H1 (cell line): ENCODE data around the gene PAEP. TPM values are rescaled to one million over a fixed set of nuclear protein-coding genes. Genes with fewer than 3 reads are reported as not detected.

Experiments
- CTCF ChIA-PET: fragments of 300-600 bp; sonication (Branson Sonifier 250); formaldehyde crosslinking; loops from one replicate; lab custom pipeline; 2021; ENCODE audit not compliant: partially characterized antibody; lab: Charles Lee
- POLR2A ChIA-PET: fragments of 300-600 bp; sonication (Branson Sonifier 250); formaldehyde crosslinking; loops from one replicate; lab custom pipeline; 2021; ENCODE audit warnings: inconsistent platforms; ENCODE audit not compliant: partially characterized antibody; lab: Charles Lee
- DNase-seq, 2 experiments: peaks; one replicate each; pipeline versions ENCODE4 v3.0.0 to v3.0.0-alpha.2; 2010 to 2022; ENCODE audit warnings: low spot score in 2 of 2, low read depth in 1 of 2, mixed read lengths in 1 of 2
- FAIRE-seq: peaks from 2 replicates; lab custom pipeline; 2011; peaks lifted over from hg19 to GRCh38; lab: Jason Lieb, UNC
- H2AFZ ChIP-seq: 2 replicates; pipeline ENCODE4 v1.8.1; 2012; ENCODE audit warnings: low read length, inconsistent platforms
- H2AK5ac ChIP-seq: 2 replicates; pipeline ENCODE4 v1.6.1; 2013; ENCODE audit warnings: low read depth, low read length
- H2BK120ac ChIP-seq: replicated peaks from 2 replicates; pipeline ENCODE3; 2013; ENCODE audit warnings: low read depth, low read length, inconsistent platforms
- H2BK12ac ChIP-seq: 2 replicates; pipeline ENCODE4 v1.6.1; 2013; ENCODE audit warnings: low read depth, low read length
- H2BK15ac ChIP-seq: 2 replicates; pipeline ENCODE4 v1.6.1; 2013; ENCODE audit warnings: low read length
- H2BK20ac ChIP-seq: 2 replicates; pipeline ENCODE4 v1.6.1; 2013; ENCODE audit warnings: low read length
- H2BK5ac ChIP-seq: 2 replicates; pipeline ENCODE4 v1.6.1; 2013; ENCODE audit warnings: low read depth, low read length
- H3K14ac ChIP-seq: 2 replicates; pipeline ENCODE4 v1.6.1; 2013; ENCODE audit warnings: inconsistent platforms; ENCODE audit not compliant: insufficient read length
- H3K18ac ChIP-seq: 2 replicates; pipeline ENCODE4 v1.6.1; 2013; ENCODE audit warnings: low read length; ENCODE audit errors: extremely low read depth
- H3K23ac ChIP-seq: 2 replicates; pipeline ENCODE4 v1.6.1; 2013; ENCODE audit warnings: inconsistent platforms; ENCODE audit not compliant: insufficient read length
- H3K23me2 ChIP-seq: 2 replicates; pipeline ENCODE4 v1.6.1; 2013; ENCODE audit warnings: low read depth, low read length
- H3K27ac ChIP-seq: 2 replicates; pipeline ENCODE4 v1.6.1; 2011; ENCODE audit warnings: low read depth, low read length, inconsistent platforms
- H3K27me3 ChIP-seq, 4 experiments: replicated peaks in 1 of 4; 1 replicate in 1 of 4; 2 replicates in 3 of 4; pipeline versions ENCODE4 v1.6.1 to v1.8.1; 2011 to 2013; ENCODE audit warnings: low read length in 3 of 4, mild to moderate bottlenecking in 3 of 4, inconsistent platforms in 2 of 4, mixed read lengths in 2 of 4, moderate library complexity in 1 of 4; ENCODE audit not compliant: control insufficient read depth in 3 of 4, insufficient read depth in 3 of 4; ENCODE audit errors: extremely low read depth in 1 of 4
- H3K36me3 ChIP-seq, 4 experiments: 2 replicates each; pipeline versions ENCODE4 v1.6.1 to v1.8.1; 2011 to 2013; ENCODE audit warnings: mild to moderate bottlenecking in 4 of 4, low read length in 3 of 4, moderate library complexity in 2 of 4, control low read depth in 1 of 4, inconsistent platforms in 1 of 4; ENCODE audit not compliant: insufficient read depth in 4 of 4, control insufficient read depth in 2 of 4
- H3K4ac ChIP-seq: replicated peaks from 2 replicates; pipeline ENCODE3; 2013; ENCODE audit warnings: low read length, low read depth, mixed read lengths, inconsistent platforms; ENCODE audit not compliant: insufficient read length
- H3K4me1 ChIP-seq, 4 experiments: replicated peaks in 1 of 4; 1 replicate in 1 of 4; 2 replicates in 3 of 4; pipeline versions ENCODE4 v1.6.1 to v1.8.1; 2011 to 2013; ENCODE audit warnings: low read length in 3 of 4, inconsistent platforms in 2 of 4, mixed read lengths in 1 of 4; ENCODE audit not compliant: insufficient read depth in 4 of 4, control insufficient read depth in 3 of 4
- H3K4me2 ChIP-seq, 2 experiments: 2 replicates each; pipeline versions ENCODE4 v1.6.1 to v1.8.1; 2011 to 2013; ENCODE audit warnings: low read depth in 2 of 2, low read length in 2 of 2, control low read depth in 1 of 2, inconsistent platforms in 1 of 2, mild to moderate bottlenecking in 1 of 2; ENCODE audit not compliant: insufficient read depth in 1 of 2
- H3K4me3 ChIP-seq, 4 experiments: fragments of 200-600, 300-600 bp in 1 of 4; sonication (generic), shearing (Covaris generic), sonication (Bioruptor Twin) in 1 of 4; 2 replicates each; pipeline versions ENCODE4 v1.5.1 to v1.8.1; 2011 to 2016; ENCODE audit warnings: low read length in 4 of 4, low read depth in 3 of 4, control low read depth in 2 of 4, inconsistent platforms in 2 of 4, mild to moderate bottlenecking in 2 of 4, mixed read lengths in 1 of 4, moderate library complexity in 1 of 4; ENCODE audit not compliant: insufficient read depth in 2 of 4; ENCODE audit errors: extremely low read depth in 1 of 4
- H3K56ac ChIP-seq: replicated peaks from 2 replicates; pipeline ENCODE3; 2013; ENCODE audit warnings: low read depth, mild to moderate bottlenecking, mixed read lengths, low read length, inconsistent platforms; ENCODE audit not compliant: insufficient read length
- H3K79me1 ChIP-seq: 2 replicates; pipeline ENCODE4 v1.6.1; 2013; ENCODE audit warnings: low read depth, low read length, control low read depth
- H3K79me2 ChIP-seq, 2 experiments: 2 replicates each; pipeline versions ENCODE4 v1.6.1 to v1.8.1; 2012 to 2013; ENCODE audit warnings: low read length in 2 of 2, mild to moderate bottlenecking in 2 of 2, inconsistent platforms in 1 of 2; ENCODE audit not compliant: insufficient read depth in 2 of 2, control insufficient read depth in 1 of 2
- H3K9ac ChIP-seq, 4 experiments: replicated peaks in 1 of 4; 1 replicate in 1 of 4; 2 replicates in 3 of 4; pipeline versions ENCODE4 v1.6.1 to v1.8.1; 2011 to 2013; ENCODE audit warnings: low read depth in 3 of 4, low read length in 3 of 4, control low read depth in 2 of 4, mild to moderate bottlenecking in 2 of 4, moderate library complexity in 2 of 4, inconsistent platforms in 1 of 4; ENCODE audit errors: extremely low read depth in 1 of 4
- H3K9me3 ChIP-seq, 2 experiments: 2 replicates each; pipeline versions ENCODE4 v1.6.1 to v1.8.1; 2012 to 2013; ENCODE audit warnings: mild to moderate bottlenecking in 2 of 2, moderate library complexity in 2 of 2, control low read depth in 1 of 2, inconsistent platforms in 1 of 2, low read depth in 1 of 2, low read length in 1 of 2, mixed read lengths in 1 of 2; ENCODE audit not compliant: insufficient read depth in 2 of 2
- H4K20me1 ChIP-seq, 2 experiments: replicated peaks in 1 of 2; 2 replicates each; pipeline versions ENCODE3 to v1.8.1; 2011 to 2013; ENCODE audit warnings: inconsistent platforms in 2 of 2, low read length in 2 of 2, mild to moderate bottlenecking in 1 of 2; ENCODE audit not compliant: insufficient read depth in 2 of 2, control insufficient read depth in 1 of 2
- H4K5ac ChIP-seq: 2 replicates; pipeline ENCODE4 v1.6.1; 2013; ENCODE audit warnings: low read length, low read depth, mixed read lengths, inconsistent platforms; ENCODE audit not compliant: insufficient read length
- H4K8ac ChIP-seq: 2 replicates; pipeline ENCODE4 v1.8.0; 2013; ENCODE audit warnings: mild to moderate bottlenecking, moderate library complexity, low read length, inconsistent platforms; ENCODE audit not compliant: insufficient read depth; ENCODE audit errors: extremely low read depth
- H4K91ac ChIP-seq: replicated peaks from 2 replicates; pipeline ENCODE3; 2013; ENCODE audit warnings: low read length, mixed read lengths, inconsistent platforms; ENCODE audit not compliant: insufficient read length
- SP1 ChIP-seq: IDR thresholded peaks from 2 replicates; pipeline ENCODE4 v1.6.1; 2011; ENCODE audit warnings: low read depth, low read length
- WGBS, 2 experiments: shearing (Covaris generic) in 1 of 2; methylation state at CpG; one replicate each; pipeline versions ENCODE4 v1.1.6 to v1.1.7; 2013 to 2015; ENCODE audit warnings: low lambda C conversion rate in 2 of 2, mixed read lengths in 2 of 2, inconsistent platforms in 1 of 2, low coverage in 1 of 2, missing lambda C conversion rate in 1 of 2; ENCODE audit not compliant: insufficient replicate concordance in 2 of 2, insufficient coverage in 1 of 2, insufficient read length in 1 of 2; ENCODE audit errors: extremely low coverage in 1 of 2, missing lambda C conversion rate in 1 of 2; 5-methylcytosine and 5-hydroxymethylcytosine counted together
- polyA plus RNA-seq, 7 experiments: library from polyadenylated mRNA; depleted of rRNA in 3 of 7; stranded (reverse) in 5 of 7; unstranded in 2 of 7; fragments of >200 nt in 5 of 7; fragments of 200-250 nt in 2 of 7; gene quantifications; 1 replicate in 5 of 7; 2 replicates in 1 of 7; 4 replicates in 1 of 7; pipeline versions ENCODE4 v1.2.1 to v1.2.3, GENCODE V29; 2011 to 2013; ENCODE audit warnings: missing spikeins in 2 of 7, mixed read lengths in 2 of 7
- total RNA-seq: library from RNA; stranded (reverse); fragmentation: NEBNext Ultra II Directional; extraction: Animal tissue kit (Norgen Biotek cat#: 25700); gene quantifications from 2 replicates; pipeline ENCODE4 v1.2.1, GENCODE V29; 2021
- TF ChIP-seq, protein P1 (sequence below), 3 experiments: IDR thresholded peaks; 1 replicate in 2 of 3; 2 replicates in 1 of 3; pipeline versions ENCODE4 v1.5.1 to v1.6.1; 2011; ENCODE audit warnings: low read length in 3 of 3, mild to moderate bottlenecking in 3 of 3, inconsistent platforms in 2 of 3, low read depth in 1 of 3, moderate library complexity in 1 of 3; ENCODE audit not compliant: insufficient read depth in 1 of 3; ENCODE audit errors: control extremely low read depth in 1 of 3
- TF ChIP-seq, protein P2 (sequence below): IDR thresholded peaks from 2 replicates; pipeline ENCODE4 v1.6.1; 2012; ENCODE audit warnings: inconsistent platforms
- TF ChIP-seq, protein P3 (sequence below): IDR thresholded peaks from 2 replicates; pipeline ENCODE4 v1.6.1; 2011; ENCODE audit warnings: low read length, improper control_type of control experiment

The PAEP gene
- total and polyA plus RNA-seq, 2 of the 8 experiments (the other 6 are each of a cell fraction or from before 2014, with no cell fraction given) = not detected

DNA sequence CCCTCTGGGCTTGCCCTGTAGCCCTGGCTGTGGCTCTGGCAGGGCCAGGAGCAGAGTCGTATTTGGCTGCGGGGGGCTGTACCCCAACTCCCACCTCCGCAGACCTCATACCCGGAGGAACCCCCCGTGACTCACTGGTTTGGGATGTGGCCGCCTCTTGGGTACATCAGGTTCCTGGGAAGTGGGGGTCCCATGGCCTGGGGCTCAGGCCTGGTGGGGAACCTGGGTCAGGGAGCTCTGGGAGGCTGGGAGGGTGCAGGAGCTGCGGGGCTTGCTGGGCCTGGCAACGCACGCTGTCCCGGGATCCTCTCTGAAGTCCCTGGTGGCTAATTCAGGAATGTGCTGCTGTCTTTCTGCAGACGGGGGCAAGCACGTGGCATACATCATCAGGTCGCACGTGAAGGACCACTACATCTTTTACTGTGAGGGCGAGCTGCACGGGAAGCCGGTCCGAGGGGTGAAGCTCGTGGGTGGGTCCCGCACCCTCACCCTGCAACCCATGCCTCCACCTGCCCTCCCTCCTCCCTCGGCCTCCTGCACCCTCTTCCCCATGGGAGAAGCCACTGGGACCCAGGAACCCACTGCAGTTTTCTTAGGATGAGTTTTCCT is 37.9 kb upstream of the PAEP start:
- H3K23ac ChIP-seq = no peak overlapping the region
- no peak overlapping the region for H3K4me3 ChIP-seq
- H3K4me2 ChIP-seq = no peak overlapping the region
- H3K36me3 ChIP-seq = no peaks in the 10 kb centered on the region
- H2AK5ac ChIP-seq = no peak overlapping the region
- H2BK5ac ChIP-seq = no peak overlapping the region
- peaks cover 0 to 12% (median 6%) of the 10 kb centered on the region in 4 experiments; a peak in 5 of 7 replicates for H3K4me1 ChIP-seq
- H2AFZ ChIP-seq = no peak overlapping the region
- H2BK120ac ChIP-seq = no peak overlapping the region
- FAIRE-seq (no peak), DNase-seq (no peak)
- H2BK12ac ChIP-seq = no peak overlapping the region
- H3K18ac ChIP-seq = no peak overlapping the region
- H2BK20ac ChIP-seq = no peak overlapping the region
- no peaks in the 10 kb centered on the region for H3K9me3 ChIP-seq
- CTCF ChIA-PET = interaction anchor here (1.0 to 3.0 kb wide), 3 partner anchors 8 to 18 kb away, joined by 4 to 14 read pairs (median 7); no protein-coding TSS in a partner anchor
- H4K20me1 ChIP-seq = no peaks in the 10 kb centered on the region
- H3K9ac ChIP-seq = no peak overlapping the region
- no peaks in the 10 kb centered on the region for H3K23me2 ChIP-seq
- TF ChIP-seq, protein P1, sequence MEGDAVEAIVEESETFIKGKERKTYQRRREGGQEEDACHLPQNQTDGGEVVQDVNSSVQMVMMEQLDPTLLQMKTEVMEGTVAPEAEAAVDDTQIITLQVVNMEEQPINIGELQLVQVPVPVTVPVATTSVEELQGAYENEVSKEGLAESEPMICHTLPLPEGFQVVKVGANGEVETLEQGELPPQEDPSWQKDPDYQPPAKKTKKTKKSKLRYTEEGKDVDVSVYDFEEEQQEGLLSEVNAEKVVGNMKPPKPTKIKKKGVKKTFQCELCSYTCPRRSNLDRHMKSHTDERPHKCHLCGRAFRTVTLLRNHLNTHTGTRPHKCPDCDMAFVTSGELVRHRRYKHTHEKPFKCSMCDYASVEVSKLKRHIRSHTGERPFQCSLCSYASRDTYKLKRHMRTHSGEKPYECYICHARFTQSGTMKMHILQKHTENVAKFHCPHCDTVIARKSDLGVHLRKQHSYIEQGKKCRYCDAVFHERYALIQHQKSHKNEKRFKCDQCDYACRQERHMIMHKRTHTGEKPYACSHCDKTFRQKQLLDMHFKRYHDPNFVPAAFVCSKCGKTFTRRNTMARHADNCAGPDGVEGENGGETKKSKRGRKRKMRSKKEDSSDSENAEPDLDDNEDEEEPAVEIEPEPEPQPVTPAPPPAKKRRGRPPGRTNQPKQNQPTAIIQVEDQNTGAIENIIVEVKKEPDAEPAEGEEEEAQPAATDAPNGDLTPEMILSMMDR (IDR thresholded peaks at IDR 0.05; ENCODE audit: control extremely low read depth in 1 of 3, insufficient read depth in 1 of 3, low read depth in 1 of 3, low read length in 3 of 3) = peak in 2 of 3 experiments; percentile 28 to 33; a peak in 2 of 4 replicates
- TF ChIP-seq, protein P2, sequence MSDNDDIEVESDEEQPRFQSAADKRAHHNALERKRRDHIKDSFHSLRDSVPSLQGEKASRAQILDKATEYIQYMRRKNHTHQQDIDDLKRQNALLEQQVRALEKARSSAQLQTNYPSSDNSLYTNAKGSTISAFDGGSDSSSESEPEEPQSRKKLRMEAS = peak; percentile 44; the same call in 1 of the 2 replicates
- TF ChIP-seq, protein P3, sequence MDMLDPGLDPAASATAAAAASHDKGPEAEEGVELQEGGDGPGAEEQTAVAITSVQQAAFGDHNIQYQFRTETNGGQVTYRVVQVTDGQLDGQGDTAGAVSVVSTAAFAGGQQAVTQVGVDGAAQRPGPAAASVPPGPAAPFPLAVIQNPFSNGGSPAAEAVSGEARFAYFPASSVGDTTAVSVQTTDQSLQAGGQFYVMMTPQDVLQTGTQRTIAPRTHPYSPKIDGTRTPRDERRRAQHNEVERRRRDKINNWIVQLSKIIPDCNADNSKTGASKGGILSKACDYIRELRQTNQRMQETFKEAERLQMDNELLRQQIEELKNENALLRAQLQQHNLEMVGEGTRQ = no peak
- no peak for TF ChIP-seq SP1
- no peaks in the 10 kb centered on the region for H3K79me1 ChIP-seq
- no peak overlapping the region for H2BK15ac ChIP-seq
- H4K91ac ChIP-seq = no peak overlapping the region
- no peaks in the 10 kb centered on the region for H3K27me3 ChIP-seq
- H4K5ac ChIP-seq = no peak overlapping the region
- no peak overlapping the region for H3K4ac ChIP-seq
- POLR2A ChIA-PET = interaction anchor here (1.0 kb wide), 1 partner anchor 42 kb away, joined by 3 read pairs; no protein-coding TSS in a partner anchor
- no peak overlapping the region for H3K14ac ChIP-seq
- WGBS, 2 experiments = 87% methylated on average over 21 of the region's 21 CpGs; no CpG with 5 or more reads in 1 of the 2 experiments
- H3K56ac ChIP-seq = peak overlapping the region; percentile 6
- H3K79me2 ChIP-seq = no peaks in the 10 kb centered on the region
- H3K27ac ChIP-seq = no peak overlapping the region
- H4K8ac ChIP-seq = peak overlapping the region; percentile 85; the same call in 1 of the 2 replicates
